Testis (tissue), 2 donors: Measurements from ENCODE around the gene ARHGAP1.

Experiments
- CTCF ChIP-seq, 3 experiments: fragments of 450-650 bp in 2 of 3; fragments of 200-600 bp in 1 of 3; sonication (generic) in 1 of 3; IDR thresholded peaks; one replicate each; pipeline ENCODE4 v1.5.1; 2016 to 2019; ENCODE audit warnings: antibody characterized with exemption in 3 of 3, mild to moderate bottlenecking in 2 of 3, moderate library complexity in 1 of 3
- POLR2A ChIP-seq: fragments of 450-650 bp; IDR thresholded peaks from one replicate; pipeline ENCODE4 v1.6.1; 2017; ENCODE audit warnings: antibody characterized with exemption, mild to moderate bottlenecking, moderate library complexity

GRCh38 chr11:46686886-46687795 is 13.3 kb downstream of the ARHGAP1 start:
- TF ChIP-seq CTCF (IDR thresholded peaks at IDR 0.05): no peak
- no peak for TF ChIP-seq POLR2A
